GM18873 (cell line): ENCODE results near the gene YTHDC1.
A peak's percentile ranks its signal among the peaks of the same experiment; 100 is the strongest.

Experiments used
- ATAC-seq: cut with Tn5 transposase; IDR thresholded peaks from one replicate; pipeline ENCODE4 v1.9.1; 2021; ENCODE audit warnings: mild to moderate bottlenecking, moderate library complexity, moderate number of reproducible peaks; ENCODE audit not compliant: unreplicated experiment, low FRiP score

YTHDC1 gene

DNA sequence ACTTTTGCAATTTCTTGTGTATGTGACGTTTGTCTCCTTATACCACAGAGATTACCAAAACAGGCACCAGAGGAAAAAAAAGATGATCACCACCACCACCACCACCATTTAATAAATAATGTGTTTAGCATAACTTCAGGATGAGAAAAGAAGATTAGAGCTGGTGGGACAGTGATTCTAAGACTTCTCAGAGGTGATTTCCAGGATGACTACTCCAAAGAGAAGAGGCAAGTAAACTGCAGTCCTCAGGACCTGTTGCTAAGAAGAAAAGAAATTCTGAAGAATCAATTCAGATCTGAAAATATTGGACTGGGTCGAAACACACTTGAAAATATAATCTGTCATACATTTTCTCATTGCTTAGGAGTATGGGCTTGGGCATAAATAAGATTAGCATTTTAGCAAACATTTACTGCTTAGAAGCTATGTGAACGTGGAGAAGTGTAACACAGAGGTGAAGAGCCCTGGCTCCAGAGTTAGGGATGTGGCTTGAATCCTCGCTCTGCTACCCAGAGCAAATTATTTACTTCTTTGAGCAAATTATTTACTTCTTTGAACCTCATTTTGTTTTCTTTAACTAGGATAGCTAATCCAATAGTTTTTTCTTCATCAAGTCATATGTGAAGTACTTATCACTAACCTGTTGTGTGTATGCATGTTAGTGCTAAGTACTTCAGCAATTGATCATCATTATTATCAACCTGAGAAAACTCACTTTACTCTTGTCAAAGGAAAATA, 10.5 kb upstream of the YTHDC1 start:
- no peak for ATAC-seq

DNA sequence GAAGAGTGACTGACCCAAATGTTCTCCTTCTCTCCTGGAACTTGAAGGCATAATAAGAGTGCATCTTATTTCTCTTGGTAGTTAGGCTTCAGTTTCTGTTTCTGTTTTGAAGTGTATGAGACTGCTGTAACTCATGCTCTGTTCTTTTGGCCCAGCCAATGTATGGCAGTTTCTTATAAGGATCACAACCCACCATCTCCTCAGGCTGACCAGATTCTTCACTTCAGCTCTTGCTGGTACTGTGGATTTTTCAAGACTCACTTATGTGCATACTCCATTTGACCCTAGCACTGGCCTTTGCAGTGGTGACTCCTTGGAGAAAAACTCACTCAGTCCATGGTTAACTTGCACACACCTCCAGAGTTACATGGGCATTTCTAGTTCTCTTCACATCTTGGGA, 9.6 kb upstream of the YTHDC1 start:
- ATAC-seq: peak; percentile 82

DNA sequence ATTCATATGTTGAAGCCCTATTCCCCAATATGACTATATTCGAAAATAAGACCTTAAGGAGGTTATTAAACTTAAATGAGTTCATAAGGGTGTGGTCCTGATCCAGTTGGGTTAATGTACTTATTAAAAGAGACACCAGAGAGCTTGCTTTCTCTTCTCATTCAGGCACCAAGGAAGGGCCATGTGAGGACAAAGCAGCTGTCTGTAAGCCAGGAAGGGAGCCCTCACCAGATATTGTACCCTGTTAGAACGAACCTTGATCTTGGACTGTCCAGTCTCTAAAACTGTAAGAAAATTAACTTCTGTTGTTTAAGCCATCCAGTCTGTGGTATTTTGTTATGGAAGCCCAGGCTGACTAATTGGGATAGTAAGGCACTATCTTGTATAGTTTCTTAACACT, 9.1 kb upstream of the YTHDC1 start:
- ATAC-seq: no peak

DNA sequence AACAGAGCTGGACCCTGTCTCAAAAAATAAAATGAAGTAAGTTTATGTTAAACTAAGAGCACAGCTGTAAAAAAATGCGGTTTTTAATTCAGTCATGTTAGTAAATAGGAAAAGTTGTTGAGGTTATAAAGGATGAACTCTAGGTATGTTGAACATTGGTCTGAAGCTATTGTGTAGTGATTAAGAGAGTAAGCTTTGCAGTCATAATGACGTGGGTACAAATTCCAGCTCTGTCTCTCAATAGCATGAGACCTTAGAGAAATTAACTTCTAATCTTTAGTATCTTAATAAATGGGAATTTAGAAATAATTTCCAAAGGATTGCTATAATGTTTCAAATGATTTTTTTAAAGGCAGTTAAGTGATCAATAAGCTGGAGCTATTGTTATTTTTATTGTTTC, 2.9 kb upstream of the YTHDC1 start:
- ATAC-seq: no peak

DNA sequence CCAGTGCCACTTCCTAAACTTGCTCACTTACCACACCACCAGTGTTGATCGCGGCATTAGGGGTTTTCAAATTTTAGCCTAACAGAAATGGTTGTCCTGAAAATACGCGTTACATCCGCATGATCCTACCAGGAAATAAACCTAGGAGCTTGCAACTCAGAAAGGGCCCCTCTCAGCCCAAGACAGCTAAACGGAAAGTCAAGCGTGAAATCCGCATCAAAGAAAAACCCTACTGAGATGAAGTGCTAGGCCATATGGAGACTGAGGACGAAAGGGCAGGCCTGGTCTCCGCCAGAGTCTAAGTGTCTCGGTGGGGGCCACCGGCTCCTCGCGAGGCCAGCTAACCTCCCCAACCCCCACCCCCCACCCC, 626 bp downstream of the YTHDC1 start:
- ATAC-seq: peak; percentile 0

DNA sequence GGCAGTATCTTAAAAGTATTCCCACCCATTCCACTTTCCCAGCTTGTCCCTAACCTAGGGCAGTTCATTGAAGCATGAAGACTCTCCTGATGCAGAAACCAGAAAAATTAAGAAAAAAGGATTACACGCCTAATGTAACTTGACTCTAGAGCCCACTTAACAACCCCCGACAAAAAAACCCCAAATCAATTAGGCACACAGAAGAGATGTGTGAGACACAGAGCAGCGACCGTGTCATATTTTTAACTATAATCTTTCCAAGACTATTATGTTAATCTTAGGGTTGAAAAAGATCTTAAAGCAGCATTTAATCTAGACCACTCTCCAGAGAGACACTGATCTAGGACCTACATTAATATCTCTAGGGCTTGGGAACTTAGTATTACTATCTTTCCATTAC, 1.3 kb downstream of the YTHDC1 start:
- ATAC-seq: no peak

DNA sequence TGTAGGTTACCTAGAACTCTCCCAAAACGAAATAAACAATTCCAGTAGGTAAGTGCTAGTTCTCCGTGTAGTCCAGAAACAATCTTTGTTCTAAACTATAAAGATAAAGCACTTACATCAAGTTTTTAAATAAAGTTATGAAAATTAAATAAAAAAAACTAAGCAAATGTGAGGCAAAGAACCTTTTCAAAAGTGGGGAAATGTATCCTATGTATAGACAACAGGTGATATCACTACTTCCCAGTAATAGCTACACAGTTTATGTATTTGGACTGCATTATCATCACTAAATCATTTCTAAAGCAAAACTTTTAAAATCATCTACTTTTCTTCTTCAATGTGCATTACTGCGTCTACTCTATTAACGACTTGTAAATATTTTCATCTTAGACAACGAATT, 2.0 kb downstream of the YTHDC1 start:
- no peak for ATAC-seq

DNA sequence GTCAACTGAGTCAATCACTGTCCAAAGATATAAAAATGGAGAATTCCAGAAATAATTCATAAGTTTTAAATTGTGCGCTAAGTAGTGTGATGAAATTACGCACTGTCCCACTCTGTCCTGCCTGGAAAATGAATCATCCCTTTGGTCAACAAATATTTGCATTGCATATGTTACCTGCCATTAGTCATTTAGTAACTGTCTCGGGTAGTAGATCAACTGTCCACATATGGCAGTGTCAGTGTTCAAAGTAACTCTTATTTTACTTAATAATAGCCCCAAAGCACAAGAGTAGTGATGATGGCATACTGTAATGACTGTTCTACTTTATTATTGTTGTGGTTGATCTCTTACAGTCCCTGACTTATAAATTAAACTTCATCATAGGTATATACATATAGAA, 3.4 kb downstream of the YTHDC1 start:
- no peak for ATAC-seq

DNA sequence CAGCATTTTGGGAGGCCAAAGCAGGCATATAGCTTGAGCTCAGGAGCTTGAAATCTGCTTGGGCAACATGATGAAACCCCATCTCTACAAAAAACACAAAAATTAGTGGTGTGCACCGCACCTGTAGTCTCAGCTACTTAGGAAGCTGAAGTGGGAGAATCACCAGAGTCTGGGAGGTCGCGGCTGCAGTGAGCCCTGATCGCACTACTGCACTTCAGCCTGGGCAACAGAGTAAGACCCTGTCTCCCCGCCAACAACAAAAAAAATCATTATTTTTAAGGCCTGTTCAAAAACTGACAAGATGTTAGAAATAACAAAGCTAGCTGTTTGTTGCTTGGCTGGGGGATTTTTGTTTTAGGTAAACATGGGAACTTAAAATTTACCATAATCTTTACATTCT, 5.1 kb downstream of the YTHDC1 start:
- ATAC-seq: no peak

DNA sequence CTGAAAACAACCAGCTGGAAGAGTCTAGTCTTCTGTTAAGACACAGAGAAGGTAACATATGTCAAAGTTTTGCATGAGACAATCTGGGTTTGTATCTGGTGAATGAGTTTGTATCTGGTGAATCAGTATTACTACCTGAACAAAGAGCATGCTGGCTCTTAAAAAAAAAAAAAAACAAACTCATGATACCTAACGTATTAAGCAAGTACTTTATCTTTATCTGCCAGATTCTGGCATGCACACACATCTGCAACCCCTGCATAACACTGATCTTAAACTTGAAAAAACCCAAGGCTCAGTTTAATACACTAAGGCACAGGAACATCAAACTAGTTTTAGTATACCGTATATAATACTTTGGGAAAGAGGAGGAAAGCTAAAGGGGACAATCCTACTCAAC, 5.8 kb downstream of the YTHDC1 start:
- no peak for ATAC-seq

DNA sequence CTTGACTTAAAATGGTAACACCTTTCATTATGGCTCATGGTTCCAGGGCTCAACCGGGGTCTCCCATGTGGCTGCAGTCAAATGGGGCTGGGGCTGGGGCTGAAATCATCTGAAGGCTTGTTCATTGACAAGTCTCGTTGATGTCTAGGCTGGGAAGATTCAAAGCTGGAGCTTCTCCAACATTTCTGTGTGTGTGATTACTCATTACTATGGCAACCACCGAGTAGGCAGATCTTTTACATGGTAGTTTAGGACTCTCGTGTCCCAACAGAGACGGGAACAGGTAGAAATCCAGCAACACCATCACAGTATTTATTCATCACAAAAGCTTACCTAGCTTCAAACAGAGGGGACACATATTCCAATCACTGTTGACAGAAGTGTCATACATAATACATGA, 7.8 kb downstream of the YTHDC1 start:
- ATAC-seq: no peak

DNA sequence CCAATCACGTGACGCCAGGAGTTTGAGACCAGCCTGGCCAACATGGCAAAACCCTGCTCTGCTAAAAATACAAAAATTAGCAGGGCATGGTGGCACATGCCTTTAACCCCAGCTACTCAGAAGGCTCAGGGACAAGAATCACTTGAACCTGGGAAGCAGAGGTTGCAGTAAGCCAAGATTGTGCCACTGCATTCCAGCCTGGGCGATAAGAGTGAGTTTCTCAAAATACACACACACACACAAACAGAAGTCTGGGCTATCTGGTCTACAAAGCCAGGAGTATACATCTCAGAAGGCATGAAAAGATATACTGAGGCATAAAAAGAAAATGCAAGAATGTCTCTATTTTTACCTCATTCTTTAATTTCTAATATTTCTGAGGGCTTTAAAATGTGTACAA, 11.3 kb downstream of the YTHDC1 start:
- ATAC-seq: no peak

DNA sequence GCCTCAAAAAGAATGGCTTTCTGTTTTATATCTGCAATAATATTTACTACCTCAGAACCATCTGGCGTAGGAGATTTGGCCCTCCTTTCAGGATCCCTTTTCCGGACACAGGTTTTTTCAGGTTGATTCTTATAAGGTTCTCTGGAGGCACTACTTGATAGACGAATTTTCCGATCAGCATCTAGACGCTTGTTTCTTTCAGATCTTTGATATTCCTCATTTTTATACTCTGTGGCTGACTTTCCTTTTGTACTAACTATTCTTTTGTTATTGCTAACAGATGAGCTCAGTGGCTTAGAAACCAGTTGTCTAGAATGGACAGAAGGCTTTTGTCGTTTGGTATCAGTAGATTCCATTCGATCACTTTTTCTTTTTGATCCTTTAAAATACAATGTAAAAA, 12.4 kb downstream of the YTHDC1 start:
- no peak for ATAC-seq

DNA sequence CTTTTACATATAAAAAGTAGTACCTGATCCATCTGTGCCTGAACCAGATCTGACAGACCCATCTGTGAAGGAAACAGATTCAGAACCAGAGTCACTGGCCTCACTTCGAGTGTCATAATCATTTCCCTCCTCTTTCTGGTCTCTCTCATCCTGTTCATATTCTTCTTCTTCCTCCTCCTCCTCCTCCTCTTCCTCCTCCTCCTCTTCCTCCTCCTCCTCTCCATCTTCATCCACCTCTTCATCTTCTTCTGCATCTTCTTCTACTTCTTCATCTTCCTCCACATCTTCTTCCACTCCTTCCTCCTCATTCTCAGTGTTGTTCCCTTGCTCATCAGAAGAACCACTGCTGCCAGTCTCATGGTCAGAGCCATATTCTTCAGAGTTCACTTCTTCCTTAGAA, 12.9 kb downstream of the YTHDC1 start:
- no peak for ATAC-seq

DNA sequence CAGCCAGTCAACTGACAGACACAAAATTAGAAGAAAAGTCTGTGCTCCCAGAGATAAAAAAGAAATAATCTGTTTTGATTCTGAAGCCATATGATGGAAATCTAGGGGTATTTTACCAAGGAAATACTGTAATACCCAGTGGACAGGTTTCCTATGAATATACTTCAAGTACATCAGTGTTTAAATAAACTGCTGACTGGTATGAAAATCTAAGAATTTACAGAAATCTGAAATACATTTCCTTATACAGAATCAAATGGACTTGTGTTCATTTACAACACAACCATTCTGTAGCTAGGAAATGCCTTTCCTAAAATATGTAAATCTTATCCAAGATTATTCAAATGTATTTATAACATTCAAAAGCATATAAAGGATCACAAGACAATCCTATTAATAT, 13.4 kb downstream of the YTHDC1 start:
- no peak for ATAC-seq

DNA sequence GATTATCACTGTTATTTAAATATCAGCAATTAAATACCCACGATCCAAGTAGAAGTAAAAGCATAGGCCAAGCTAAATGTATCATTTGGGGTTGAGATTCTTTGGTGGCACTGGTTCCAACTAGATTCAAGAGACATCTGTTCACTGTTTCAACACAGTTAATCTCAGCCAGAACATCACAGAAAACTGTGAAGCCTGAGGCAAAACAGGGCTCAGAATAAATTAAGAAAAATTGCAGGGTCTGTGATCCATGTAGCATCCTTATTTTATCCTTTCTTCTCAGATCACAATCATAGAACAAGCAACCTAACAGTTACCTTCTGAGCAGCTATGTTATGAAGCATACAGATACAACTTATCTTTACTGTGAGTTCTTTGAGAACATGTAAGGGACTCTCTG, 23.7 kb downstream of the YTHDC1 start:
- ATAC-seq: no peak

DNA sequence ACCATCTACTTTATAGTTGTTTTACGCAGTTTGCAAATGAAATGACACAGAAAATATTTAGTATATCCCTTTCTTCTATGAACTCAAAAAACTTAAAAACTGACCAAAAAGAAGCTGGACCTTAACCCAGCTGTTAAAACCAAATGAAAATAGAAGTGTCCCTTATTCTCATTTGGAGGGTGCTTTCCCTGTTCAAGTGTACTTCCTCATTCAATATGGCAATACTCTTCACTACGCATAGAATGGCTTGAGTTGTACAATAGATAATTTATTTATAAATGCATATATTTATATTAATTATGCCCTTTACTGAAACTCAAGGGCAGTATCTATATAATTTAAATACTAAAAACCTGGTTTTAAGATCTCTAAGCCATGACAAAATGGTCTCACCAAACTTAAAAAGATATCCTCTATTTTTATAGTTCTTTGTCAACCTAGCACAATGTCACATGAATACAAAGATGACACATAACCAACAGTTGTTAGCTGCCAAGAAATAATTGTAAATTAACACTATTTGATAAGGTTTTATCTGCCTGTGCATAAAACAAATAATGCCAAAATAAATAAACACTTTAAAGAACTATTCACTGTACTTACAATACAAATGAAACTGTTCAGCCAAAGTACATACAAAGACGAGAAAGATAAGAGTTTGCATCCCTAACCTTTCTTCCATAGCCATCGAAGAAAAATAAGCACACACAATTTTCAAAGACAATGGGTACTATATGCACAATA, 25.2 kb downstream of the YTHDC1 start:
- no peak for ATAC-seq

DNA sequence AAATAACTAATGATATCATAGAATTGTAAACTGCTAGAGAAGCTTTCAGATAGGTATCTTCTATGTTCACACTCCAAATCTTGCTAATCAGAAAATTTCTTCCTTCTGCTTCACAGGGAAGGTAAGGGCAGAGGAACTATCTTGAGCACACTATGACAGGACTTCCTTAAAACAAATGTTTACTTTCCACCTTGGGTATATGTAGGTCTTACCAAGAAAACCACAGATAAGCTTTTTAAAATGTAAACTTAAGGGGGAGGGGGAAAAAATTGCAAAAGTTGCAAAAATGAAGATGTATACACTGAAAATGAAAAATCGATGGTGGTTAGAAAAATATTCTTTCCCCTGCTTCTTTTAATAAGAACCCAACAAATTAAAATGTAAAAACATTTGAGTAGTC, 30.9 kb downstream of the YTHDC1 start:
- ATAC-seq: no peak

DNA sequence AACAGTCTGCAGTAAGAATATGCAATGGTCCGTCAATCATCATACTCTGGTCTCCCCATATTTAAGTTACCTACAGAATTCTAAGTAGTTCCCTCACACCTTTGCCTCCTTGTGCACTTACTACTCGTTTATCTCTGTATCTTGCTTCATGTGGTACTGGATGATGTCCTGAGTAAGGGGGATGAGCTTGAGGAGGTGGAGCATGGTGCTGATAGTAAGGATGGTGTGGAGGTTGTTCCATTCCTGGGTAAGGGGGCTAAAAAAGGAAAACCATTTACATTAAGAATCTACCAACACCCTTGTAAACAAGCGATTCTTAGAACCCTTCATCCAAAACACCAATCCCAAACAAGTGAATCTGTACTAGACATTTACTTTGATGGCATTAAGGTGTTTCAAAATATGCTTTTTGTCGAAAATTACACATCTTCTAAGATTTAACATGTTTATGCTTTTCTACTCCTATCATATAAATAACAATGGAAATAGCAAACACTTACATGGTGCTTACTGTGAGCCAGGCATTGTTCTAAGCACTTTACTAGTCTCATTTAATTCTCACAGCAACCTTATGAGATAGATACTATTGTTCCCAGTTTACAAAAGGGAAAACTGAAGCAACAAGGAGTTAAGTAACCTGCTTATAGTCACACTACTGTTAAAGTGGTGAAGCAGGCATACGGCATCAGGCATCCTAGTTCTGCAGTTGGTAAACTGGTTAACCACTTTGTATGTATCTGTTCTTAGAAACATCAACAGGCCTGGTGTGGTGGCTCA, 33.5 kb downstream of the YTHDC1 start:
- ATAC-seq: no peak

DNA sequence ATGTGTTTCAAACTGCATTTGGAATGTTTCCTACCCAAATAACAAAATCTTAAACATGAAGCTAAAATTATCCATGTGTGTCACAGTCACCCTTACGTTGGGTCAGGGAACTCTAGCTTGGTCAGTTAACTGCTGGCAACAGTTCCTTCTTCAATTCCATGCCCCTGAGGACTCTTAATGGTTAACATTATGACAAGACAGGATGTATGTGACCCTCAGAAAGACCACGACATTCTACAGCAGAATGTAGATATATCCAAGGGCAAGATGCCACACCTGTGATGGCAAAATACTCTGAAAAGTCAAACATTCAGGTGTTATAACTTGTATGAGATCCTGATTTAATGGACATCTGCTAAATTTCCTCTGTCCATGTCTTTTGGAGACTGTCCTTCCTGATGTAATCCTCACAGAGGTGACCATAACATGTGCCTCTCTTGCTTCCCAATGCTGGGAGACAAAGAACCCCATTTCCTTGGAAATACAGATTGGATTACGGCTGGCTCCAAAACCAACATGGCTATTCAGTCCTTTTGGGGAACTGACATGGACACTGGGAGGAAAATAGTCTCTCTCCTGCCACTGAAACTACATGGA, 39.1 kb downstream of the YTHDC1 start:
- ATAC-seq: no peak

DNA sequence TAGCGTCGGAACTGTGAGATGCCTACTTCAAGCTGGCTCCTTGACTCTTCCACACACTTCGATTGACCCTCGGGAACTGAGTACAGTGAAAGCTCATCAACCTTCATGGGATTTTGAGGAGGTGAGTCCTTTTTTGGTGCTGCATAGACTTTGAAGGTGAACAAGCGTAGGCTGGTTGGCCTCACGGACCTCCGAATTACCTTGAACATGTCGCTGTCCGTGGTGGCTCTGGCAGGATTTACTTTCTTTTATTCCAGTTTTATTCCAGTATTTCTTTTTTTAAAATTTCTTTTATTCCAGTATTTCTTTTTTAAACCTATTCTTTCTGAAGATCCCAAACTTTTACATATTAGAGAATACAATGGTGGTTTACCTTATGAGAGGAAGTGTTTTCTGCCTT, 45.2 kb downstream of the YTHDC1 start:
- no peak for ATAC-seq
